Peyer's patch (tissue), 4 donors: Measurements from ENCODE around the gene SMCO1.

Experiments used
- POLR2A ChIP-seq, 2 donors: fragments of 450-650 bp; IDR thresholded peaks; one replicate each; pipeline ENCODE4 v1.5.1; 2017; ENCODE audit warnings: antibody characterized with exemption in 2 of 2, mild to moderate bottlenecking in 2 of 2, moderate library complexity in 2 of 2
- TF ChIP-seq, protein P1 (sequence below), 6 experiments: fragments of 450-650 bp in 4 of 6; fragments of 200-600 bp in 2 of 6; sonication (generic) in 1 of 6; IDR thresholded peaks; one replicate each; pipeline ENCODE4 v1.5.1; 2017 to 2019; ENCODE audit warnings: antibody characterized with exemption in 6 of 6, mild to moderate bottlenecking in 3 of 6, moderate library complexity in 1 of 6

DNA sequence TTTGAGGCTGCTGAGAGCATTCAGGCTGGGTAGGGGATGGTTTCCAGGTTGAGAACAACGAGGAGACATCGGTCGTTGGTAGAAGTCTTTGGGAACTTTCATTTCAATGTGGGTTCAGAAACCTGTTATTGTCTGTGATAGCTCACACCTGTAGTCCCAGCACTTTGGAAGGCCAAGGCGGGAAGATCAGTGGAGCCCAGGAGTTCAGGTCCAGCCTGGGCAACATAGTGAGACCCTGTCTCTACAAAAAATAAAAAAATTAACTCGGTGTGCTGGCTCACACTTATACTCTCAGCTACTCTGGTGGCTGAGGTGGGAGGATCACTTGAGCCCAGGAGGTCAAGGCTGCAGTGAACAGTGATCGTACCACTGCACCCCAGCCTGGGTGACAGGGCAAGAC, 10.6 kb downstream of the SMCO1 start:
- TF ChIP-seq, protein P1, sequence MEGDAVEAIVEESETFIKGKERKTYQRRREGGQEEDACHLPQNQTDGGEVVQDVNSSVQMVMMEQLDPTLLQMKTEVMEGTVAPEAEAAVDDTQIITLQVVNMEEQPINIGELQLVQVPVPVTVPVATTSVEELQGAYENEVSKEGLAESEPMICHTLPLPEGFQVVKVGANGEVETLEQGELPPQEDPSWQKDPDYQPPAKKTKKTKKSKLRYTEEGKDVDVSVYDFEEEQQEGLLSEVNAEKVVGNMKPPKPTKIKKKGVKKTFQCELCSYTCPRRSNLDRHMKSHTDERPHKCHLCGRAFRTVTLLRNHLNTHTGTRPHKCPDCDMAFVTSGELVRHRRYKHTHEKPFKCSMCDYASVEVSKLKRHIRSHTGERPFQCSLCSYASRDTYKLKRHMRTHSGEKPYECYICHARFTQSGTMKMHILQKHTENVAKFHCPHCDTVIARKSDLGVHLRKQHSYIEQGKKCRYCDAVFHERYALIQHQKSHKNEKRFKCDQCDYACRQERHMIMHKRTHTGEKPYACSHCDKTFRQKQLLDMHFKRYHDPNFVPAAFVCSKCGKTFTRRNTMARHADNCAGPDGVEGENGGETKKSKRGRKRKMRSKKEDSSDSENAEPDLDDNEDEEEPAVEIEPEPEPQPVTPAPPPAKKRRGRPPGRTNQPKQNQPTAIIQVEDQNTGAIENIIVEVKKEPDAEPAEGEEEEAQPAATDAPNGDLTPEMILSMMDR (IDR thresholded peaks at IDR 0.05) = no peak
- no peak for TF ChIP-seq POLR2A (IDR thresholded peaks at IDR 0.05)
